Measurements from ENCODE around the gene DNAH17.
"Not testable (repeated sequence)": the region's sequence is repeated elsewhere in the genome, so short reads cannot be mapped to it uniquely, and the experiment has no call there.

Gene DNAH17

GRCh38 chr17:78476149-78476548, 101.0 kb downstream of the DNAH17 start:
- DNase-seq: no peak

GRCh38 chr17:78475211-78475610, 102.0 kb downstream of the DNAH17 start:
- no peak for DNase-seq

GRCh38 chr17:78474614-78475146, 102.5 kb downstream of the DNAH17 start:
- DNase-seq: no peak

GRCh38 chr17:78473951-78474613, 103.1 kb downstream of the DNAH17 start:
- no peak for DNase-seq

GRCh38 chr17:78472035-78472905, 104.9 kb downstream of the DNAH17 start:
- no peak for DNase-seq

- no peak for DNase-seq
Measured at GRCh38 chr17:78471635-78472034, 105.6 kb downstream of the DNAH17 start.

- DNase-seq: no peak
Measured at GRCh38 chr17:78469443-78469842, 107.8 kb downstream of the DNAH17 start.

GRCh38 chr17:78468366-78468765, 108.8 kb downstream of the DNAH17 start:
- DNase-seq: no peak

GRCh38 chr17:78466786-78467715, 110.1 kb downstream of the DNAH17 start:
- DNase-seq: no peak

- not testable (repeated sequence) for DNase-seq
Measured at GRCh38 chr17:78466109-78466785, 110.9 kb downstream of the DNAH17 start.

- DNase-seq: no peak
Measured at GRCh38 chr17:78462148-78462547, 115.0 kb downstream of the DNAH17 start.

- no peak for DNase-seq
Measured at GRCh38 chr17:78461799-78462053, 115.5 kb downstream of the DNAH17 start.

- DNase-seq: no peak
Measured at GRCh38 chr17:78460951-78461798, 116.0 kb downstream of the DNAH17 start.

GRCh38 chr17:78460176-78460675, 117.0 kb downstream of the DNAH17 start:
- no peak for DNase-seq

- no peak for DNase-seq
Measured at GRCh38 chr17:78459696-78460095, 117.5 kb downstream of the DNAH17 start.

GRCh38 chr17:78458736-78459335, 118.4 kb downstream of the DNAH17 start:
- DNase-seq: no peak

GRCh38 chr17:78458091-78458490, 119.1 kb downstream of the DNAH17 start:
- DNase-seq: no peak

GRCh38 chr17:78454346-78454745, 122.8 kb downstream of the DNAH17 start:
- DNase-seq: no peak

- no peak for DNase-seq
Measured at GRCh38 chr17:78451753-78452152, 125.4 kb downstream of the DNAH17 start.

- DNase-seq: no peak
Measured at GRCh38 chr17:78450696-78451345, 126.4 kb downstream of the DNAH17 start.

Data from activated T-cell treated with anti-CD3 and anti-CD28 coated beads for 4 hours (primary cell).